Fibroblast of upper back skin (primary cell): Measurements from ENCODE around the gene MLPH.
"Not testable (repeated sequence)": the region's sequence is repeated elsewhere in the genome, so short reads cannot be mapped to it uniquely, and the experiment has no call there.

Source experiments
- DNase-seq: peaks from one replicate; pipeline ENCODE4 v3.0.0-alpha.2; 2013

MLPH gene

GRCh38 chr2:237458519-237458918 is 28.5 kb upstream of the MLPH start:
- no peak for DNase-seq

- no peak for DNase-seq
Measured at GRCh38 chr2:237459226-237459625, 27.8 kb upstream of the MLPH start.

GRCh38 chr2:237459741-237460174 is 27.3 kb upstream of the MLPH start:
- DNase-seq, result peak; percentile 77

GRCh38 chr2:237464757-237465391 is 22.2 kb upstream of the MLPH start:
- DNase-seq, result peak; percentile 44

GRCh38 chr2:237465515-237466148 is 21.4 kb upstream of the MLPH start:
- peak; percentile 97 for DNase-seq

- DNase-seq, result peak; percentile 90
Measured at GRCh38 chr2:237466211-237466610, 20.8 kb upstream of the MLPH start.

- DNase-seq, result no peak
Measured at GRCh38 chr2:237467447-237468179, 19.4 kb upstream of the MLPH start.

GRCh38 chr2:237469410-237469809 is 17.6 kb upstream of the MLPH start:
- DNase-seq, result not testable (repeated sequence)

GRCh38 chr2:237469849-237470248 is 17.2 kb upstream of the MLPH start:
- DNase-seq, result no peak

- DNase-seq, result no peak
Measured at GRCh38 chr2:237470914-237471313, 16.1 kb upstream of the MLPH start.

- peak; percentile 53 for DNase-seq
Measured at GRCh38 chr2:237471438-237472186, 15.4 kb upstream of the MLPH start.

- DNase-seq, result no peak
Measured at GRCh38 chr2:237472187-237472712, 14.8 kb upstream of the MLPH start.

- DNase-seq, result no peak
Measured at GRCh38 chr2:237472909-237473877, 13.9 kb upstream of the MLPH start.

- DNase-seq, result peak; percentile 69
Measured at GRCh38 chr2:237473878-237474441, 13.1 kb upstream of the MLPH start.

GRCh38 chr2:237474442-237474911 is 12.6 kb upstream of the MLPH start:
- no peak for DNase-seq

GRCh38 chr2:237474931-237475703 is 11.9 kb upstream of the MLPH start:
- peak; percentile 78 for DNase-seq

- DNase-seq, result peak; percentile 56
Measured at GRCh38 chr2:237475704-237476141, 11.3 kb upstream of the MLPH start.

- DNase-seq, result no peak
Measured at GRCh38 chr2:237478095-237478494, 9.0 kb upstream of the MLPH start.

- no peak for DNase-seq
Measured at GRCh38 chr2:237478979-237479378, 8.1 kb upstream of the MLPH start.

GRCh38 chr2:237479747-237480146 is 7.3 kb upstream of the MLPH start:
- no peak for DNase-seq
